ENCODE measurements around the gene ERGIC3.
"Not testable (repeated sequence)": the region's sequence is repeated elsewhere in the genome, so short reads cannot be mapped to it uniquely, and the experiment has no call there.

Gene ERGIC3

GRCh38 chr20:35523298-35523888 is 18.5 kb upstream of the ERGIC3 start:
- DNase-seq: peak; percentile 61

DNA sequence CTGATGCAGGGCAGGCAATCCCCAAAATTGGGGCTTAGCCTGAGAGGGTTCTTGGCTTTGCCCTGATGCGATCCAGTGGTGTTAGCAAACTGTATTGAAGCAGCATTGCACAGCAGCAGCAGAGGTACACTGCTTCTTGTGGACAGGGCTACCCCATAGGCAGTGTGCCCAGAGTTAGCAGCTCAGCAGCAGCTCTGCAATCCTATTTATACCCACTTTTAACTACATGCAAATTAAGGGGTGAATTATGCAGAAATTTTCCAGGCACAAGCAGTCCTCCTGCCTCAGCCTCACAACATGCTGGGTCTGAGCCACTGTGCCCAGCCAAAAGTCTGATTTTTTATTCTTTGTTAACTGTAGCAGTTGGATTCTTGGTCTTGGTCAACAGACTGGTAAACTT is 16.2 kb upstream of the ERGIC3 start:
- DNase-seq: no peak

DNA sequence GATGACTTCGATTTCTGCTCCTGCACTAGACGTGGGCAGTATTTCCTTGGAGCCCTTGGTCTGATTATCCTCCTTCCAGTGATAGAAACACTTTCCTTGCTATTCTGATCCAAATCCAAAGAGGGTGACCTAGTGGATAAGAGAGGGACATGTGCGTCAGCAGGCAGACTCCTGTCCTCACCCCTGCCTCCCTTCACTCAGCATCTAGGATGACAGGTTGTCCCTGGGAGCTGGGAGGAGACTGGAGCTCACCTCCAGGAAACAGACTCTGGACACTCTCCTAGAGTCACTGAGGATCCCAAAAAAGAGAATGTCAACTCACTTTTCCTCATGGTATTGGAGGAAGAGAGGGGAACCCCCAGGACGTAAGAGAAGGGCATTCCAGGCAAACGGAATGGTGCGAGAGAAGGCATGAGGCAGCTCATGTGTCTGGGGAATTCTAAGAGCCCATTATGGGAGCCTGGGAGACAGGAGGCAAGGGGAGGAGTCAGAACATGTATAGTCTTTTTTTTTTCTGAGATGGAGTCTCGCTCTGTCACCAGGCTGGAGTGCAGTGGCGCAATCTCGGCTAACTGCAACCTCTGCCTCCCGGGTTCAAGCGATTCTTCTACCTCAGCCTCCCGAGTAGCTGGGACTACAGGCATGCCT is 14.6 kb upstream of the ERGIC3 start:
- DNase-seq: no peak

- no peak for DNase-seq
Measured at GRCh38 chr20:35529552-35529951, 12.3 kb upstream of the ERGIC3 start, which contains the start of gene C20orf173. Gene C20orf173, minus strand, starts transcription at chr20:35529652. Its CDS starts 279 bp downstream, at chr20:35529373.

DNA sequence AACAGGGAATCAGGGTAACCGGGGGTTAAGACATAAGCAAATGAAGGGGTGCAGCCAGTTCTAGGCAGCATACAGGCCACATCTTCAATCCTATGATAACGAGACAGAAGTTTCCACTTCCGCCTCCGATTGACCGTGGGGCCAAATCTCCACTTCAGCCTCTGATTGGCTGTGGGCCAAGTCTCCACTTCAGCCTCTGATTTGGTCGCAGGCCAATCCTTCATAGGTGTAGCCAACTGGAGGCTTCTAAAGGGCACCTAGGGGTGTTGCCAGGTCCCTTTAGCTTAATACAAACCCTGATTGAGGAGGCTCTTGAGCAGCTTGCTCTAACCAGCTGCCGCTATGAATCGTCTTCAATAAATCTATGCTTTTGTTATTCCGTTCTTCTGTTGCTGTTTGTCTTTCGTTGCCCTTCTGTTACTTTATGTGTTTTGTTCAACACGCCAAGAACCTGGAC is 2.1 kb upstream of the ERGIC3 start:
- peak; percentile 98 for DNase-seq

DNA sequence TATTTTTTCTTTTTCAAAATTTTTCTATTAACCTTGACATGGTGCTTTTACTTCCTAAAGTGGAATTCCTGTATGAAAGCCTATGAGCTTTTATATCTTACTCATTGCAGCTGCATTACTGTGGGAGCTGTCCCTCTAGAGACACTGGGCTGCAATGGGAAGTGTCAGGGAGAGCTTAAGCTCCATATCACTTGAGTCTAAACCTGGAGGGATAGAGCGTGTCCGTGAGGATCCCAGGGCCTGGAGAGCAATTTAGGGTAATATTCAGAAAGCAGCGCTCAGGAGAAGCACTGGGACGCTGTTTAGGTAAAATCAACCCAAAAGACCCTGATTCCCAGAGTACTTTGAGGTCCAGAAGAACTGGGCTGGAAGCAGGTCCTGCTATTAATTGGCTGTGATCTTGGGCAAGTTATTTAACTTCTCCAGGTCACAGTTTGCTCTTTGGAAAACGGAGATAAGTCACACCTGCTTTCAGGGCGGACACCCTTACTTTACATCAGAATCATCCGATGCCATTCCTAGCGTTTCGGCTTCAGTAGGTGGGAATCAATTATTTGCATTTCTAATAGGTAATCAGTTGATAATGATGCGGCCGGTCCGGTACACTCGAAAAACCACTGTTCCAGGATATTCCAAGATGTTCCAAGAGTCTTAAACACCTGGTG is 628 bp upstream of the ERGIC3 start:
- DNase-seq: peak; percentile 66

DNA sequence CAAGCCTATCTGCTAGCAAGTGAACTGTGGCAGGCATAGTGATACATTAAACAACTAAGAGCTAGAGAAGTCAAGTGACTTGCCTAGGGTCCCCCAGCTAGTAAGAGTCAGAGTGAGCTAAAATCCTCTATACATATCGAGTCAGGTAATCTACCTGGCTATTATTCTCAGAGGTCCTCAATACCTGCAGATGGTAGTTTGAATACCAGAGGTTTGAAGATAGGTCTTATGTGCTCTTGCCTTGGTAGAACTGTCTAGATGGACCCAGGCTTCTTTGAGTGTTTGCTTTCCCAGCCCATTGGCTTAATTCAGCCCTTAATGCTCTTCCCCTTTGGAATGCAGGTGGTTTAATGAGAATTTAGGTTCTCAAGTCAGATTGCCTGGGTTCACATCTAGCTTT is 1.1 kb downstream of the ERGIC3 start:
- no peak for DNase-seq

DNA sequence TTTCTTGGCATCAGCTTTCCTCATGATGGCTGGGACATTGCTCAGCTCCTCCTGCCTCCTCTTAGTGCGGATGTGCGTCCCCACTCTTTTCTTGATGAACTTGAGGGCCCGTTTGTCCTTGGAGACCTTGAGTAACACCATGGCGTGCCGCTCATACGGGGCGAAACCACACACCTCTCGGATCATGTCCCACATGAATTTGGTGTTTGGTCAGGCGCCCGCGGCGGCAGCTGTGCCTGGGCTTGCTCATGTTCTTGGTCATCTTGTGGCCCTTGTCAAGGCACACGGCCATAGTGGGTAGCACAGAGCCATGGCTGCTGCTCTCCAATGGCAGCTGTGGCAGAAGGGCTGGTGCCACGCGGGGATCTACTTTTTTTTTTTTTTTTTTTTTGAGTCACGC is 2.6 kb downstream of the ERGIC3 start:
- DNase-seq: no peak

DNA sequence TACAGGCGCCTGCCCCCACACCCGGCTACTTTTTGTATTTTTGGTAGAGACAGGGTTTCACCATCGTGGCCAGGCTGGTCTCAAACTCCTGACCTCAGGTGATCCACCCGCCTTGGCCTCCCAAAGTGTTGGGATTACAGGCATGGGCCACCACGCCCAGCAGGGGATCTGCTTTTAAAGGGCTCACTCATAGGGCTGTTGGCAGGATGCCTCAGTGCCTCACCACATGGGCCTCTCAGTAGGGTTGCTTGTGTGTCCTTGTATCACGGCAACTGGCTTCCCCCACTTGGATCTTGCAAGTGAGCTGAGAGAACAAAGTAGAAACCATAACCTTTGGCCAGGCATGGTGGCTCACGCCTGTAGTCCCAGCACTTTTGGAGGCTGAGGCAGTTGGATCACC is 3.1 kb downstream of the ERGIC3 start:
- DNase-seq: not testable (repeated sequence)

DNA sequence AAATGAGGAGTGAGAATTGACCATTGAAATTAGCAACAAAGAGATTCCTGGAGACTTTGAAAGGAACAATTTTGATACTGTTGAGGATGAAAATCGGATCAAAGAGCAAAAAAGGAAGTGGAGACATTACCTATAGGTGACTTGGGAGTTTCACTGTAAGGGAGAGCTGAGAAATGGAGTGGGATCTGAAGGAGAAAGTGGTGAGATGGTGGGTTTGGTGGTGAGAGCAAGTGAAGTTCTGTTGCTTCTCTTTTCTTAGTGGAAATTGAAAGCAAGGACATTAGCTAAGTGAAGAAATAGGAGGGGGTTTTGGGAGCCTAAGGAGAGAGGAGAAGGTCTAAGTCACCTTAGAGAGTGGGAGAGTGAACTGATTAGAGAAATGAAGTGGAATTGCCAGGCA is 4.2 kb downstream of the ERGIC3 start:
- DNase-seq: no peak

- no peak for DNase-seq
Measured at GRCh38 chr20:35547329-35547728, 5.5 kb downstream of the ERGIC3 start.

GRCh38 chr20:35551503-35551902 is 9.6 kb downstream of the ERGIC3 start:
- DNase-seq: no peak

DNA sequence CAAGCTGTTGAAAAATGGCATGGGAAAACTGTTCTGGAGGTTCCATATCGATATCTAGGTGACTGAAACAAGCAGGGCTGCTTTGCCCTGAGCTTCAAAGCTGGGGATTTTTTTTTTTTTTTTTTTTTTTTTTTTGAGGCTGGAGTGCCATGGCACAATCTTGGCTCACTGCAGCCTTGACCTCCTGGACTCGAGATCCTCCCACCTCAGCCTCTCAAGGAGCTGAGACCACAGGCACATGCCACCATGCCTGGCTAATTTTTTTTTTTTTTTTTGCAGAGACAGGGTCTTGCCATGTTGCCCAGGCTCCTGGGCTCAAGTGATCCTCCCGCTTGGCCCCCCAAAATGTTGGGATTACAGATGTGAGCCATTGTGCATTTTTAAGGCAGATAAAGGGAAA is 11.0 kb downstream of the ERGIC3 start:
- no peak for DNase-seq

DNA sequence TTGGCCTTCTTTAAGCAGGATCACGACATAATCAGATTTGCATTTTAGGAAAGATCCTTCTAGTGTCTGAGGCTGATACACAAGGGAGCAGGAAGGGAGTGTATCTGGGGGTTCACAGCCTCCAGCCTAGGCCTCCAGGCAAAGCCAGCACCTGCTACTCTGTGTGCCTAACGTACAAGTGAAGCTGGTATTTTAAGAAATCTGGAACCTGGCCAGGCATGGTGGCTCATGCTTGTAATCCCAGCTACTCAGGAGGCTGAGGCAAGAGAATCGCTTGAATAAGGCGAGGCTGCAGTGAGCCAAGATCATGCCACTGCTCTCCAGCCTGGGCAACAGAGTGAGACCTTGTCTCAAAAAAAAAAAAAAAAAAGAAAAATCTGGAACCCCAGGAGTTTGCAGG is 13.6 kb downstream of the ERGIC3 start:
- DNase-seq: not testable (repeated sequence)

DNA sequence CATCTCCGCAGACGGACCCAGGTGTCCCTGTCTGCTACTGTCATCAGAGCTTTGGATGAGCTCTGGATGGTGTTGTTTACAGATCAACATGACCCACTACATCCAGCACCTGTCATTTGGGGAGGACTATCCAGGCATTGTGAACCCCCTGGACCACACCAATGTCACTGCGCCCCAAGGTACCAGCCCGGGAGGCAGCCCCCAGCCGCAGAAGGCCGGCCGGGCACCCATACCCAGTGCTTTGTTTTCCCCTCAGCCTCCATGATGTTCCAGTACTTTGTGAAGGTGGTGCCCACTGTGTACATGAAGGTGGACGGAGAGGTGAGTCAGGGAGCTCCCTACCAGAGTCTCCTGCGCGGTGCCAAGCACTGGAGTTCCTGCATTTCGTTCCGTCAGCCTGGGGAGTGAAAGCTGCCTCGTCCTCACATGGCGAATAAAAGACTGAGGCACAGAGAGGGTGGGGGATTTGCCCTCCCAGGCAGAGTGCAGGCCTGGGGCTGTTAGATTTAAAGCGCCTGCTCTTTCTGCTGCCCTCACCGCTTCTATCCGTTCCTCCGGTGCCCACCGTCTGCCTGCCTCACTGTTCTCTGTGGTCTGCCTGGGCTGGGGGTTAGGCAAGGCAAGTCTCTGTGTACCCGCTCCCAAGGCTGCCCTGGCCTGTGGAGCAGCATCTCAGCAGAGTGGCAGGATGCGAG is 14.2 kb downstream of the ERGIC3 start:
- no peak for DNase-seq

DNA sequence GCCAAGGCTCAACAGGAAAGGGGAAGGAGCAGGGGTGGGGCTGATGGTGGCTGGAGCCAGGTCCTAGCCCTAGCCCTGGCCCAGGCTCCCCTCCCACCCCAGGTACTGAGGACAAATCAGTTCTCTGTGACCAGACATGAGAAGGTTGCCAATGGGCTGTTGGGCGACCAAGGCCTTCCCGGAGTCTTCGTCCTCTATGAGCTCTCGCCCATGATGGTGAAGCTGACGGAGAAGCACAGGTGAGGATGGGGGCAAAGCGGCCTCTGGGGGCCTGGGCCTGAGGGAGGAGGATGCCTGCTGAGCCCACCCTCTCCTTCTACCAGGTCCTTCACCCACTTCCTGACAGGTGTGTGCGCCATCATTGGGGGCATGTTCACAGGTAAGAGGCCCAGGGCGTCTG is 15.0 kb downstream of the ERGIC3 start:
- no peak for DNase-seq

DNA sequence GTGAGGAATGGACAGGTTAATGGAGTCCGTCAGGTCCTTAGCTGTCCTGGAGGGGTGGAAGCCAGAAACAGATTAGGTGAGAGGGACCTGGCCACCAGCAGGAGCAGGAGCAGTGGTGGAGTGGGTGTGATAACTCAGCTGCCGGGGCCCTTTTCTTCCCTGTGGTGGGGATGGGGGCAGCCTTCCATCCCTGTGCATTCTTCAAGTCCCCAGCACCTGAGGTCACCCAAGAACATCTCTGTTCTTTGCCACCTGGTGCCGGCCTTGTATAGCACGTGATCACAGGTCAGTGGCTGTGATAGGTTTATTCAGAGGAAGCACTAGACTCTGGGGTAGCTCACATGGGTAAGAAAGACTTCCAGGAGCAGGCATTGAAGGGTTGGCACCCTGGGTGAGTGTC is 16.6 kb downstream of the ERGIC3 start:
- DNase-seq: no peak

- DNase-seq: no peak
Measured at GRCh38 chr20:35559042-35559693, 17.3 kb downstream of the ERGIC3 start.

GRCh38 chr20:35560105-35560511 is 18.2 kb downstream of the ERGIC3 start:
- DNase-seq: no peak

GRCh38 chr20:35560541-35560940 is 18.7 kb downstream of the ERGIC3 start:
- DNase-seq: no peak

DNA sequence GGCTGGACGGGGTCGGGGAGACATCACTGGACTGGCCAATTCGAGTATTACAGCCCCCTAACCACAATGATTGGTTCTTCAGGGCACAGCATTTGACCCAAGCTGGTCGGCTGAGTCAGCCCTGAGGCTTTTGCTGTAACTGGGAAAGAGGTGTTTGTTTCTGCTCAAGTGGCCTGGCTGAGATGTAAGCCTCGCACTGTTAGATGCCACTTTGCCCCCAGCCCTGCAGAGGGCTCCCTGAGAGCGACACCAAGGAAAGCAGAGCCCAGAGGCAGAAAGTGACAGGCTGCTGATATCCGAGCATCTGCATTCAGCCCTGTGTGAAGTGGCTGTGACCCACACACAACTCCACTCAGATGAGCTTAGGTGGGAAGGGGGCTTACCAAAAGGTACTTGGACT is 19.4 kb downstream of the ERGIC3 start:
- peak; percentile 92 for DNase-seq

GRCh38 chr20:35561671-35562070 is 19.8 kb downstream of the ERGIC3 start:
- peak; percentile 63 for DNase-seq

DNA sequence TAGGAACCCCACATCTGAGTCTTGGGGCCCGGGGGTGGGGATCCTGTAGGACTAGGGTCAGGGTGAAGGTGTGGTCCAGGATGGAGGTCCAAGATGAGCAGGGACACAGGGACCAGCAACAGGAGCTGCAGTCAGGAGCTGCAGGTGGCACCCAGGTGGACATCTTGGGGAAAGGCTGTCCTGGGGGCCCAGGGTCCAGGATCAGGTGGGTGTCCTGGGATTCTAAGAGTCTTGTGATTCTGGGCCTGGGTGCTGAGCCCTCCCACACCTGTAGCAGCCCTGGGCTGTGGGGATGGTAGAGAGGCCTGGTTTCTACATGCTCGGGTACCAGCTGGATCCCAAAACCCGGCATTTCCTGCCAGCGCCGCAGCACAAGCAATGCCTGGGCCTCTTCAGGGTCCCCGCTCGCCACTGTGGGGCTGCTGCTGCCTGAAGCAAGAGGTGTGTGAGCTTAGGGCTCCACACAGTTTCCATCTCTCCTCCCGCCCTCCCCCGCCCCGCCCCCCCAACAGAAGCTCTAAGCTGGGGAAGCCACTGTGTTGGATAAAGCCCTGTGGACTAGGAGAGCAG is 20.7 kb downstream of the ERGIC3 start:
- DNase-seq: no peak

Measured in DMS53 (cell line).